Measurements from ENCODE around the gene CCL26. TPM values are rescaled to one million over a fixed set of nuclear protein-coding genes. Genes with fewer than 3 reads are reported as not detected.
"Not testable (repeated sequence)": the region's sequence is repeated elsewhere in the genome, so short reads cannot be mapped to it uniquely, and the experiment has no call there.

The CCL26 gene
- total RNA-seq, 1 experiment from 2014 or later, result 0.49 TPM

- no peak for TF ChIP-seq CTCF (IDR thresholded peaks at IDR 0.05 in 2 of 3, conservative IDR thresholded peaks at IDR 0.05 in 1 of 3; ENCODE audit: borderline replicate concordance in 1 of 3, insufficient read depth in 1 of 3, low read depth in 2 of 3, low read length in 2 of 3)
- no peak for TF ChIP-seq SIN3A (IDR thresholded peaks at IDR 0.05; ENCODE audit: low read depth)
- TF ChIP-seq EZH2phosphoT487 (IDR thresholded peaks at IDR 0.05; ENCODE audit: borderline replicate concordance), result no peak
- TF ChIP-seq POLR2A (IDR thresholded peaks at IDR 0.05; ENCODE audit: borderline replicate concordance, extremely low read depth, insufficient read depth, insufficient read length), result no peak
- TF ChIP-seq ATF3 (IDR thresholded peaks at IDR 0.05), result no peak
- no peak for TF ChIP-seq ELF1 (IDR thresholded peaks at IDR 0.05; ENCODE audit: borderline replicate concordance, low read depth)
- TF ChIP-seq JUND (IDR thresholded peaks at IDR 0.05), result no peak
Observed at GRCh38 chr7:75727881-75728593, 44.0 kb downstream of the CCL26 start (continued).

GRCh38 chr7:75727351-75727750 lies 44.7 kb downstream of the CCL26 start:
- CTCF ChIA-PET; BruUV-seq (replicated peaks): not testable (repeated sequence)
- peak overlapping the region; percentile 79 for H3K4me2 ChIP-seq (ENCODE audit: low read length)

More at GRCh38 chr7:75727351-75727750, 44.7 kb downstream of the CCL26 start:
- intact Hi-C loops (cut with micrococcal nuclease); H3K27me3 ChIP-seq (ENCODE audit: insufficient read depth, low read length); H4K20me1 ChIP-seq (ENCODE audit: insufficient read depth); H3K79me2 ChIP-seq (ENCODE audit: insufficient read depth, low read length); DNase-seq (ENCODE audit: low read depth, low spot score); RAD21 ChIA-PET (ENCODE audit: low non-redundant PET in 1 of 2, low total read pairs in 2 of 2, uncharacterized antibody in 2 of 2, unreplicated experiment in 2 of 2); H3K9ac ChIP-seq (ENCODE audit: low read length); H2AFZ ChIP-seq (ENCODE audit: low read depth, low read length, poor library complexity, severe bottlenecking); H3K9me3 ChIP-seq (ENCODE audit: control insufficient read depth in 1 of 2, insufficient read depth in 1 of 2, low read depth in 1 of 2, low read length in 2 of 2); H3K36me3 ChIP-seq (ENCODE audit: control insufficient read depth in 1 of 2, insufficient read depth in 2 of 2, low read length in 2 of 2); ATAC-seq; H3K9me2 ChIP-seq (ENCODE audit: insufficient read depth); H3K4me3 ChIP-seq (replicated peaks in 1 of 2; ENCODE audit: low read depth in 1 of 2, low read length in 2 of 2): not testable (repeated sequence)
- Histone ChIP-seq H3K4me1 (ENCODE audit: control insufficient read depth in 1 of 2, insufficient read depth in 2 of 2, low read length in 2 of 2) (peaks cover 34 to 37% of the 10 kb centered on the region in 2 experiments), H3K27ac (ENCODE audit: low read depth, low read length) (peak overlapping the region; percentile 91)
- POLR2A ChIA-PET, result interaction anchor here (1.2 kb wide), 1 partner anchor 12 kb away, joined by 3 read pairs; the partner anchor contains the start of gene HIP1
